C4-2B (cell line): ENCODE data around the gene ORAI3.

Experiments
- ZFX ChIP-seq: fragments of 450-650 bp; IDR thresholded peaks from 2 replicates; pipeline ENCODE4 v1.6.1; 2017
- TF ChIP-seq, protein P1 (sequence below): fragments of 450-650 bp; conservative IDR thresholded peaks from 2 replicates; pipeline ENCODE4 v1.5.1; 2017; ENCODE audit warnings: mild to moderate bottlenecking

DNA sequence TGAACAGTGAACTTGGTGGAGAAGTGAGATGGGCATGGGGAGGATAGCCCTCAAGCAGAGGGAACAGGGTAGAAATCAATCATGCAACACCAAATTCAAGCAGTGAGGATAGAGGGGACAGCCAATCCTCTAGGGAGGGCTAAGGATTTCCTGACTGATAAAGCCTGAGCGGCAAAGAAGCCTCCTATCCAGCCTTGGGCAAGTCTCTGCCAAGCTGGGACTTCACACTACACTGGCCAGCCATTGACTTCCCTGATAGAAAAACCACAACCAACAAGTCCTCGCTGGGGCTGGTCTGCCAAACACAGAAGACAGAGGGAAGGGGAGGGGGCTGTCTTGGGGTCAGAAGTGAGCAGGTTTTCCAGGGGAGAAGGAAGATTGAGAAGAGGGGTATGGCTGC, 28.0 kb upstream of the ORAI3 start:
- TF ChIP-seq, protein P1, sequence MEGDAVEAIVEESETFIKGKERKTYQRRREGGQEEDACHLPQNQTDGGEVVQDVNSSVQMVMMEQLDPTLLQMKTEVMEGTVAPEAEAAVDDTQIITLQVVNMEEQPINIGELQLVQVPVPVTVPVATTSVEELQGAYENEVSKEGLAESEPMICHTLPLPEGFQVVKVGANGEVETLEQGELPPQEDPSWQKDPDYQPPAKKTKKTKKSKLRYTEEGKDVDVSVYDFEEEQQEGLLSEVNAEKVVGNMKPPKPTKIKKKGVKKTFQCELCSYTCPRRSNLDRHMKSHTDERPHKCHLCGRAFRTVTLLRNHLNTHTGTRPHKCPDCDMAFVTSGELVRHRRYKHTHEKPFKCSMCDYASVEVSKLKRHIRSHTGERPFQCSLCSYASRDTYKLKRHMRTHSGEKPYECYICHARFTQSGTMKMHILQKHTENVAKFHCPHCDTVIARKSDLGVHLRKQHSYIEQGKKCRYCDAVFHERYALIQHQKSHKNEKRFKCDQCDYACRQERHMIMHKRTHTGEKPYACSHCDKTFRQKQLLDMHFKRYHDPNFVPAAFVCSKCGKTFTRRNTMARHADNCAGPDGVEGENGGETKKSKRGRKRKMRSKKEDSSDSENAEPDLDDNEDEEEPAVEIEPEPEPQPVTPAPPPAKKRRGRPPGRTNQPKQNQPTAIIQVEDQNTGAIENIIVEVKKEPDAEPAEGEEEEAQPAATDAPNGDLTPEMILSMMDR, result no peak
- TF ChIP-seq ZFX, result no peak
